Measurements from ENCODE around the gene FNTB. TPM values are rescaled to one million over a fixed set of nuclear protein-coding genes. Genes with fewer than 3 reads are reported as not detected.

The FNTB gene
- total RNA-seq, 1 donor = 12.7 TPM

DNA sequence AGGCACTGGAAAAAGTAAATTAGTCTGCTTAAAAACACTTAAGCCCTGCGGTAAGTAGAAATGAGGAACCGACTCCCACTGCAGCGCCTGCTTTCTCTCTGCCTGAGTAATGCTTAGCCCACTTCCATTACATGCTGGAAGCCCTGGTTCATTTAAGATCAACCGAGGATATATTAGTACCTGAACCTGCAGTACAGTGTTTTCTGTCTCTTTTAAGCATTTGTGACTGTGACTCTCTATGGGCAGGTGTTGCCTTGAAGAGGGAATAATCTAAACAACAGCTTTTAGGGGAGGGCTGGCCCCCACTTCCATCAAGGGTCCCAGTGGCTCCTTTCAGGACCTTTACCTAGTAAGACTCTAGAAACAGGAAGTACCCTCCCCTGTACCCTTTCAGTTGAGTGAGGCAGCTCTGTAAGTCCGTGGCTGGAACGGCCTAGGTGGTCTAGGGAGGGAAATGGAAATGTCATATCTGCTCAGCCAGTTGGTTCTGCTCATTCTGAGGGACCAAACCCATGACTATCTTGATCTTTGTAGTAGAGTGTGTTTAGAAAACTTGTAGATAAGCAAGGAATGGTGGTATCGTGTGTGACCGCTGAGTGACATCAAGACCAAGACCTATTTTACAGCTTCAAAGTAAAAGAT, 56.2 kb downstream of the FNTB start:
- Histone ChIP-seq H3K4me3 (ENCODE audit: insufficient read depth, low read length) (no peak overlapping the region), H3K27ac (ENCODE audit: low read depth, low read length) (no peak overlapping the region), H3K9me3 (ENCODE audit: low read depth, low read length) (no peaks in the 10 kb centered on the region), H3K79me2 (ENCODE audit: insufficient read depth, low read length) (no peaks in the 10 kb centered on the region), H4K20me1 (ENCODE audit: insufficient read depth, low read length) (no peaks in the 10 kb centered on the region), H3K4me1 (ENCODE audit: insufficient read depth, low read length) (no peaks in the 10 kb centered on the region), H3K27me3 (ENCODE audit: insufficient read depth, low read length) (no peaks in the 10 kb centered on the region), H2AFZ (ENCODE audit: low read length) (no peak overlapping the region), H3K36me3 (ENCODE audit: insufficient read depth, low read length) (peaks cover 30% of the 10 kb centered on the region), H3K4me2 (ENCODE audit: insufficient read depth, low read length) (no peak overlapping the region)
- TF ChIP-seq, protein P1, sequence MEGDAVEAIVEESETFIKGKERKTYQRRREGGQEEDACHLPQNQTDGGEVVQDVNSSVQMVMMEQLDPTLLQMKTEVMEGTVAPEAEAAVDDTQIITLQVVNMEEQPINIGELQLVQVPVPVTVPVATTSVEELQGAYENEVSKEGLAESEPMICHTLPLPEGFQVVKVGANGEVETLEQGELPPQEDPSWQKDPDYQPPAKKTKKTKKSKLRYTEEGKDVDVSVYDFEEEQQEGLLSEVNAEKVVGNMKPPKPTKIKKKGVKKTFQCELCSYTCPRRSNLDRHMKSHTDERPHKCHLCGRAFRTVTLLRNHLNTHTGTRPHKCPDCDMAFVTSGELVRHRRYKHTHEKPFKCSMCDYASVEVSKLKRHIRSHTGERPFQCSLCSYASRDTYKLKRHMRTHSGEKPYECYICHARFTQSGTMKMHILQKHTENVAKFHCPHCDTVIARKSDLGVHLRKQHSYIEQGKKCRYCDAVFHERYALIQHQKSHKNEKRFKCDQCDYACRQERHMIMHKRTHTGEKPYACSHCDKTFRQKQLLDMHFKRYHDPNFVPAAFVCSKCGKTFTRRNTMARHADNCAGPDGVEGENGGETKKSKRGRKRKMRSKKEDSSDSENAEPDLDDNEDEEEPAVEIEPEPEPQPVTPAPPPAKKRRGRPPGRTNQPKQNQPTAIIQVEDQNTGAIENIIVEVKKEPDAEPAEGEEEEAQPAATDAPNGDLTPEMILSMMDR (IDR thresholded peaks at IDR 0.05; ENCODE audit: extremely low read depth, low read depth, low read length) = no peak
- DNase-seq (ENCODE audit: insufficient read length, low spot score, missing footprints) = no peak

DNA sequence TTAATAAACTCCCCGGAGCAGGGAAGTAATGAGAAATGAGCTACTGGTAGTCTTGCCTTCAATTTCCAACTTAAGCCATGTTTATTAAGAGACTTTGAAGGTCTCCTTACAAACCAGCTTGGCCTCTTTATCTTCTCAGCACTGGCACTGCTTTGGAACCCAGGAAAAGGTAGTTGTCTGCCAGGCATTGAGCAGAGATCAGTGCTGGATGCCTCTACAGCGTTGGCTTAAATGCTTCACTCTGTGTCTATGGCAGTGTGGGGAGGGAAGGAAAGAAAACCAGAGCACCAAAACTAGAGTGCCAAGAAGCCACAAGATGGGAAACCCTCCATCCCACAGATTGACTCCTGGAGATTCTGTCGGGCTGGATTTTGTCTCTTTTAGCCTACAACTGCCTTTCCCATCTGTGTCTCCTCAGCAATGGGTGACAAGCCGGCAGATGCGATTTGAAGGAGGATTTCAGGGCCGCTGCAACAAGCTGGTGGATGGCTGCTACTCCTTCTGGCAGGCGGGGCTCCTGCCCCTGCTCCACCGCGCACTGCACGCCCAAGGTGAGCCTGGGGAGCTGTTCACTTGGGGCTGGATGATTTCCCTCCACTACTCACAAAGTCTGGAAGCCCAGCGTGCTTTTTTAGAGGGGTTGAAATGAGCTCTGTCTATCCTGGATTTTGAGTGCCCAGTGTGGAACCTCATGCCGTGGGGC, 57.3 kb downstream of the FNTB start:
- no peak overlapping the region for H2AFZ ChIP-seq (ENCODE audit: low read length)
- no peak overlapping the region for H3K4me2 ChIP-seq (ENCODE audit: insufficient read depth, low read length)
- peaks cover 30% of the 10 kb centered on the region for H3K36me3 ChIP-seq (ENCODE audit: insufficient read depth, low read length)
- no peaks in the 10 kb centered on the region for H3K79me2 ChIP-seq (ENCODE audit: insufficient read depth, low read length)
- H3K4me1 ChIP-seq (ENCODE audit: insufficient read depth, low read length) = no peaks in the 10 kb centered on the region
- H3K27me3 ChIP-seq (ENCODE audit: insufficient read depth, low read length) = no peaks in the 10 kb centered on the region
- TF ChIP-seq, protein P1 (IDR thresholded peaks at IDR 0.05; ENCODE audit: extremely low read depth, low read depth, low read length) = no peak
- no peak overlapping the region for H3K4me3 ChIP-seq (ENCODE audit: insufficient read depth, low read length)
- DNase-seq (ENCODE audit: insufficient read length, low spot score, missing footprints) = no peak
- H4K20me1 ChIP-seq (ENCODE audit: insufficient read depth, low read length) = no peaks in the 10 kb centered on the region
- H3K27ac ChIP-seq (ENCODE audit: low read depth, low read length) = no peak overlapping the region
- H3K9me3 ChIP-seq (ENCODE audit: low read depth, low read length) = no peaks in the 10 kb centered on the region

DNA sequence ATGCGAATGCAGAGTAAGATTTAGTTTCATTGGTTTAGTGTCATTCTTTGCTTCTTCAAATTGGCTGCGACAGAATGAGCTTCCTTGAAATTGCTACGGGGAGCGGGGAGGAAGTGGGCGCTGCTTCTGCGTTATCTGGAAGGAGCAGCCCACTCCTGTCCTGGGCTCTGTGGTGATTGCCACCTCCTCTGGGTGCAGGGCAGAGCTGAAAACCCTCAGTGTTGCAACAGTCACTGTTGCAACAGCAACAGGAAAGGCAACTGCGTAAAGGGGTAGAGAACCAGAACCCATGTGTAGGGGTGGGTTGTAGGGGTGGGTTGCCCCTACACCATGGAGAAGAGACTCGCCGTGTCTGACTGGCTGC, 57.9 kb downstream of the FNTB start:
- H2AFZ ChIP-seq (ENCODE audit: low read length) = no peak overlapping the region
- no peak overlapping the region for H3K4me3 ChIP-seq (ENCODE audit: insufficient read depth, low read length)
- TF ChIP-seq, protein P1 (IDR thresholded peaks at IDR 0.05; ENCODE audit: extremely low read depth, low read depth, low read length) = no peak
- no peak overlapping the region for H3K4me2 ChIP-seq (ENCODE audit: insufficient read depth, low read length)
- H3K9me3 ChIP-seq (ENCODE audit: low read depth, low read length) = no peaks in the 10 kb centered on the region
- DNase-seq (ENCODE audit: insufficient read length, low spot score, missing footprints) = no peak
- H3K4me1 ChIP-seq (ENCODE audit: insufficient read depth, low read length) = no peaks in the 10 kb centered on the region
- H3K79me2 ChIP-seq (ENCODE audit: insufficient read depth, low read length) = no peaks in the 10 kb centered on the region
- no peak overlapping the region for H3K27ac ChIP-seq (ENCODE audit: low read depth, low read length)
- no peaks in the 10 kb centered on the region for H4K20me1 ChIP-seq (ENCODE audit: insufficient read depth, low read length)
- H3K36me3 ChIP-seq (ENCODE audit: insufficient read depth, low read length) = peaks cover 30% of the 10 kb centered on the region
- no peaks in the 10 kb centered on the region for H3K27me3 ChIP-seq (ENCODE audit: insufficient read depth, low read length)

DNA sequence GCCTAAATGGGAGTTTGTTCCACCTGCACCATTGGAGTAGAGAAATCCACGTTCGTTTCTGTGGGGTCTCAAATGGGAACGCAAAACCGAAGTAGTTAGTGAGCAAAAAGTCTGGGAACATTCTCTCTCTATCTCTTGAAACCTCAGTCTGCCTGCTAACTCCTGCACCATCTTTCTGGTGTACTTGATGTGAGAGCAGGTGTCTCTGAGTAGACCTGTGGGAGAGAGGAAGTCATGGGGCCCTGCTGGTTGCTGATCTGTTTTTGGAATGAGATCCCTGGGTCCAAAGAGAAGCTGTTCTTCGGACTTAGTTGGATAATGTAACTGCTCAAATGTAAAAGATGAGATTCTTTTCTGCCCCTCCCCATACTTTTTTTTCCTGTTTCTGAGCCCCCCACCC, 58.3 kb downstream of the FNTB start:
- H3K9me3 ChIP-seq (ENCODE audit: low read depth, low read length) = no peaks in the 10 kb centered on the region
- TF ChIP-seq, protein P1 (IDR thresholded peaks at IDR 0.05; ENCODE audit: extremely low read depth, low read depth, low read length) = no peak
- H3K4me3 ChIP-seq (ENCODE audit: insufficient read depth, low read length) = no peak overlapping the region
- H4K20me1 ChIP-seq (ENCODE audit: insufficient read depth, low read length) = no peaks in the 10 kb centered on the region
- no peaks in the 10 kb centered on the region for H3K79me2 ChIP-seq (ENCODE audit: insufficient read depth, low read length)
- no peak overlapping the region for H3K4me2 ChIP-seq (ENCODE audit: insufficient read depth, low read length)
- peaks cover 30% of the 10 kb centered on the region for H3K36me3 ChIP-seq (ENCODE audit: insufficient read depth, low read length)
- H3K27ac ChIP-seq (ENCODE audit: low read depth, low read length) = no peak overlapping the region
- no peak overlapping the region for H2AFZ ChIP-seq (ENCODE audit: low read length)
- DNase-seq (ENCODE audit: insufficient read length, low spot score, missing footprints) = no peak
- no peaks in the 10 kb centered on the region for H3K27me3 ChIP-seq (ENCODE audit: insufficient read depth, low read length)
- H3K4me1 ChIP-seq (ENCODE audit: insufficient read depth, low read length) = no peaks in the 10 kb centered on the region
